GM15510 (cell line): Measurements from ENCODE around the gene YWHAG.
A peak's percentile ranks its signal among the peaks of the same experiment; 100 is the strongest.

ENCODE experiments used
- POLR2A ChIP-seq: IDR thresholded peaks from 3 replicates; pipeline ENCODE4 v1.6.1; 2011; ENCODE audit warnings: borderline replicate concordance; ENCODE audit not compliant: insufficient read length; ENCODE audit errors: extremely low read depth

Gene YWHAG

GRCh38 chr7:76325092-76325491, 33.7 kb downstream of the YWHAG start:
- no peak for TF ChIP-seq POLR2A

GRCh38 chr7:76318488-76319353, 40.1 kb downstream of the YWHAG start:
- no peak for TF ChIP-seq POLR2A

GRCh38 chr7:76317782-76318487, 40.9 kb downstream of the YWHAG start:
- peak; percentile 76 for TF ChIP-seq POLR2A

GRCh38 chr7:76316984-76317781, 41.6 kb downstream of the YWHAG start:
- TF ChIP-seq POLR2A, result no peak

GRCh38 chr7:76315364-76315763, 43.4 kb downstream of the YWHAG start:
- TF ChIP-seq POLR2A, result no peak

GRCh38 chr7:76314042-76314721, 44.6 kb downstream of the YWHAG start:
- no peak for TF ChIP-seq POLR2A

- TF ChIP-seq POLR2A, result no peak
Measured at GRCh38 chr7:76310102-76310957, 48.5 kb downstream of the YWHAG start.

- TF ChIP-seq POLR2A, result no peak
Measured at GRCh38 chr7:76304888-76305375, 53.9 kb downstream of the YWHAG start.

GRCh38 chr7:76303202-76304147, 55.3 kb downstream of the YWHAG start:
- TF ChIP-seq POLR2A, result no peak

- peak; percentile 86 for TF ChIP-seq POLR2A
Measured at GRCh38 chr7:76302347-76303201, 56.2 kb downstream of the YWHAG start, which contains the start of gene HSPB1. HSPB1 (plus strand) TSS chr7:76302673; CDS start chr7:76302713, 40 bp downstream.

GRCh38 chr7:76301000-76301399, 57.8 kb downstream of the YWHAG start:
- no peak for TF ChIP-seq POLR2A

- TF ChIP-seq POLR2A, result no peak
Measured at GRCh38 chr7:76300166-76300731, 58.5 kb downstream of the YWHAG start.
